Nephron progenitor cell (in vitro differentiated cells): Measurements from ENCODE around the gene GRIK4.
"Not testable (repeated sequence)": the region's sequence is repeated elsewhere in the genome, so short reads cannot be mapped to it uniquely, and the experiment has no call there.

ENCODE experiments used
- DNase-seq: peaks from one replicate; pipeline ENCODE4 v3.0.0; 2021
- H3K27ac Mint-ChIP-seq: 2 replicates; pipeline ENCODE4 v1.8.0; 2021; ENCODE audit warnings: mild to moderate bottlenecking, moderate library complexity, mixed read lengths
- H3K27me3 Mint-ChIP-seq: 2 replicates; pipeline ENCODE4 v1.8.0; 2021; ENCODE audit warnings: mild to moderate bottlenecking, low read depth, mixed read lengths; ENCODE audit not compliant: poor library complexity
- H3K36me3 Mint-ChIP-seq: 2 replicates; pipeline ENCODE4 v1.8.0; 2021; ENCODE audit warnings: low read depth, mixed read lengths
- H3K4me1 Mint-ChIP-seq: 2 replicates; pipeline ENCODE4 v1.8.0; 2021; ENCODE audit warnings: mixed read lengths
- H3K4me3 Mint-ChIP-seq: 2 replicates; pipeline ENCODE4 v1.8.0; 2021; ENCODE audit warnings: mild to moderate bottlenecking, moderate library complexity, mixed read lengths
- H3K9me3 Mint-ChIP-seq: 2 replicates; pipeline ENCODE4 v1.8.0; 2021; ENCODE audit warnings: mild to moderate bottlenecking, moderate library complexity, mixed read lengths
- CTCF ChIP-seq: fragments of 200-600 bp; sonication (generic); IDR thresholded peaks from 2 replicates; pipeline ENCODE4 v1.5.0; 2021; ENCODE audit warnings: antibody characterized with exemption

The GRIK4 gene

GRCh38 chr11:120577624-120578363 is 66.2 kb downstream of the GRIK4 start:
- H3K4me3 Mint-ChIP-seq, result no peak overlapping the region
- H3K27me3 Mint-ChIP-seq, result peaks cover 40% of the 10 kb centered on the region
- no peaks in the 10 kb centered on the region for H3K4me1 Mint-ChIP-seq

GRCh38 chr11:120578596-120579154 is 67.1 kb downstream of the GRIK4 start:
- Mint-ChIP-seq H3K4me3 (no peak overlapping the region), H3K27me3 (peaks cover 37% of the 10 kb centered on the region), H3K9me3 (peaks cover 14% of the 10 kb centered on the region), H3K36me3 (no peaks in the 10 kb centered on the region), H3K27ac (no peak overlapping the region), H3K4me1 (no peaks in the 10 kb centered on the region)
- no peak for TF ChIP-seq CTCF
- no peak for DNase-seq

More at GRCh38 chr11:120577624-120578363, 66.2 kb downstream of the GRIK4 start:
- Mint-ChIP-seq H3K9me3 (peaks cover 5% of the 10 kb centered on the region), H3K36me3 (no peaks in the 10 kb centered on the region), H3K27ac (no peak overlapping the region)
- no peak for TF ChIP-seq CTCF
- no peak for DNase-seq

GRCh38 chr11:120579611-120580031 is 68.1 kb downstream of the GRIK4 start:
- no peak overlapping the region for H3K27ac Mint-ChIP-seq
- TF ChIP-seq CTCF, result no peak
- peaks cover 21% of the 10 kb centered on the region for H3K9me3 Mint-ChIP-seq
- no peak for DNase-seq
- H3K27me3 Mint-ChIP-seq, result peaks cover 35% of the 10 kb centered on the region
- H3K4me1 Mint-ChIP-seq, result no peaks in the 10 kb centered on the region
- H3K4me3 Mint-ChIP-seq, result no peak overlapping the region
- no peaks in the 10 kb centered on the region for H3K36me3 Mint-ChIP-seq

- H3K27me3 Mint-ChIP-seq, result peaks cover 27% of the 10 kb centered on the region
- no peak for DNase-seq
- peaks cover 21% of the 10 kb centered on the region for H3K9me3 Mint-ChIP-seq
- TF ChIP-seq CTCF, result no peak
- no peaks in the 10 kb centered on the region for H3K4me1 Mint-ChIP-seq
- H3K36me3 Mint-ChIP-seq, result no peaks in the 10 kb centered on the region
- no peak overlapping the region for H3K4me3 Mint-ChIP-seq
- no peak overlapping the region for H3K27ac Mint-ChIP-seq
Measured at GRCh38 chr11:120581313-120581712, 69.8 kb downstream of the GRIK4 start.

- H3K36me3 Mint-ChIP-seq, DNase-seq, H3K4me1 Mint-ChIP-seq, H3K27ac Mint-ChIP-seq, H3K4me3 Mint-ChIP-seq: not testable (repeated sequence)
- H3K27me3 Mint-ChIP-seq, result peaks cover 18% of the 10 kb centered on the region
- H3K9me3 Mint-ChIP-seq, result peaks cover 21% of the 10 kb centered on the region
Measured at GRCh38 chr11:120582535-120582934, 71.0 kb downstream of the GRIK4 start.

- no peaks in the 10 kb centered on the region for H3K4me1 Mint-ChIP-seq
- no peak for DNase-seq
- peaks cover 21% of the 10 kb centered on the region for H3K9me3 Mint-ChIP-seq
- peaks cover 10% of the 10 kb centered on the region for H3K27me3 Mint-ChIP-seq
- no peak for TF ChIP-seq CTCF
- H3K4me3 Mint-ChIP-seq, result no peak overlapping the region
- H3K36me3 Mint-ChIP-seq, result no peaks in the 10 kb centered on the region
- no peak overlapping the region for H3K27ac Mint-ChIP-seq
Measured at GRCh38 chr11:120586072-120586471, 74.5 kb downstream of the GRIK4 start.
